H1 (cell line): ENCODE measurements around the gene OSBPL6.

Experiments used
- CTCF ChIP-seq, 3 experiments: IDR thresholded peaks; 1 replicate in 2 of 3; 2 replicates in 1 of 3; pipeline versions ENCODE4 v1.5.1 to v1.6.1; 2011; ENCODE audit warnings: low read length in 3 of 3, mild to moderate bottlenecking in 3 of 3, inconsistent platforms in 2 of 3, low read depth in 1 of 3, moderate library complexity in 1 of 3; ENCODE audit not compliant: insufficient read depth in 1 of 3; ENCODE audit errors: control extremely low read depth in 1 of 3
- EZH2 ChIP-seq: fragments of 200-600 bp; sonication (generic); IDR thresholded peaks from 2 replicates; pipeline ENCODE4 v1.7.1; 2012; ENCODE audit warnings: low read depth, mild to moderate bottlenecking, moderate library complexity, low read length, inconsistent platforms; ENCODE audit not compliant: severe bottlenecking
- JUND ChIP-seq: IDR thresholded peaks from 2 replicates; pipeline ENCODE4 v1.6.1; 2011; ENCODE audit warnings: mild to moderate bottlenecking, improper control_type of control experiment, low read length
- POLR2A ChIP-seq, 2 experiments: IDR thresholded peaks; 1 replicate in 1 of 2; 2 replicates in 1 of 2; pipeline ENCODE4 v1.6.1; 2011; ENCODE audit warnings: low read depth in 2 of 2, low read length in 2 of 2, mild to moderate bottlenecking in 2 of 2; ENCODE audit errors: control extremely low read depth in 1 of 2
- USF2 ChIP-seq: IDR thresholded peaks from 2 replicates; pipeline ENCODE4 v1.6.1; 2011; ENCODE audit warnings: low read length, improper control_type of control experiment

GRCh38 chr2:178436662-178437061 is 242.3 kb downstream of the OSBPL6 start:
- TF ChIP-seq CTCF (IDR thresholded peaks at IDR 0.05; ENCODE audit: control extremely low read depth in 1 of 3, insufficient read depth in 1 of 3, low read depth in 1 of 3, low read length in 3 of 3) (no peak), POLR2A (IDR thresholded peaks at IDR 0.05; ENCODE audit: control extremely low read depth in 1 of 2, low read depth in 2 of 2, low read length in 2 of 2) (no peak), USF2 (no peak), EZH2 (no peak), JUND (no peak)
